ENCODE data around the gene SBK2. TPM values are rescaled to one million over a fixed set of nuclear protein-coding genes. Genes with fewer than 3 reads are reported as not detected.

Gene SBK2
- total RNA-seq, 3 donors from 2014 or later, result not detected

- Histone ChIP-seq H3K9me3 (no peaks in the 10 kb centered on the region), H3K4me3 (no peak overlapping the region), H3K4me1 (ENCODE audit: low read depth) (no peaks in the 10 kb centered on the region), H3K36me3 (ENCODE audit: low read depth) (no peaks in the 10 kb centered on the region)
- intact Hi-C loops (cut with DNase I, micrococcal nuclease), result no loop called here
- no peak for TF ChIP-seq CTCF (IDR thresholded peaks at IDR 0.05)
- no peak for ATAC-seq
- no peak for DNase-seq
Observed at GRCh38 chr19:55508120-55508519, 28.8 kb downstream of the SBK2 start.

- TF ChIP-seq CTCF (IDR thresholded peaks at IDR 0.05), result no peak
- ATAC-seq (no peak), DNase-seq (no peak)
- Histone ChIP-seq H3K9me3 (no peaks in the 10 kb centered on the region), H3K4me3 (no peak overlapping the region), H3K36me3 (ENCODE audit: low read depth) (no peaks in the 10 kb centered on the region), H3K4me1 (ENCODE audit: low read depth) (no peaks in the 10 kb centered on the region)
- intact Hi-C loops (cut with DNase I, micrococcal nuclease), result loop anchor here in 1 of 2 donors (2.0 kb wide), 1 partner anchor 36 kb away; no protein-coding TSS in a partner anchor
Observed at GRCh38 chr19:55504981-55505380, 32.0 kb downstream of the SBK2 start.

- H3K9me3 ChIP-seq, result no peaks in the 10 kb centered on the region
- H3K36me3 ChIP-seq (ENCODE audit: low read depth), result no peaks in the 10 kb centered on the region
- intact Hi-C loops (cut with DNase I, micrococcal nuclease), result loop anchor here in 1 of 2 donors (2.0 kb wide), 1 partner anchor 35 kb away; no protein-coding TSS in a partner anchor
- DNase-seq, result no peak
- no peaks in the 10 kb centered on the region for H3K4me1 ChIP-seq (ENCODE audit: low read depth)
- no peak for ATAC-seq
- no peak for TF ChIP-seq CTCF (IDR thresholded peaks at IDR 0.05)
- no peak overlapping the region for H3K4me3 ChIP-seq
Observed at GRCh38 chr19:55504252-55504603, 32.7 kb downstream of the SBK2 start.

- intact Hi-C loops (cut with DNase I, micrococcal nuclease), result loop anchor here in 1 of 2 donors (2.0 kb wide), 1 partner anchor 35 kb away; no protein-coding TSS in a partner anchor
- peak; percentile 98 for TF ChIP-seq CTCF (IDR thresholded peaks at IDR 0.05)
- ATAC-seq, result peak; percentile 98
Observed at GRCh38 chr19:55503502-55504251, 33.3 kb downstream of the SBK2 start.

GRCh38 chr19:55503157-55503501 is 33.8 kb downstream of the SBK2 start:
- H3K9me3 ChIP-seq, result no peaks in the 10 kb centered on the region
- H3K4me1 ChIP-seq (ENCODE audit: low read depth), result no peaks in the 10 kb centered on the region
- no peaks in the 10 kb centered on the region for H3K36me3 ChIP-seq (ENCODE audit: low read depth)
- ATAC-seq (no peak), DNase-seq (no peak)
- H3K4me3 ChIP-seq, result no peak overlapping the region
- intact Hi-C loops (cut with DNase I, micrococcal nuclease), result no loop called here
- TF ChIP-seq CTCF (IDR thresholded peaks at IDR 0.05), result no peak

More at GRCh38 chr19:55503502-55504251, 33.3 kb downstream of the SBK2 start:
- H3K9me3 ChIP-seq, result no peaks in the 10 kb centered on the region
- no peaks in the 10 kb centered on the region for H3K36me3 ChIP-seq (ENCODE audit: low read depth)
- peak; percentile 92 to 93 (median 92) for DNase-seq
- no peaks in the 10 kb centered on the region for H3K4me1 ChIP-seq (ENCODE audit: low read depth)
- no peak overlapping the region for H3K4me3 ChIP-seq
